ENCODE results near the gene GPI. TPM values are rescaled to one million over a fixed set of nuclear protein-coding genes. Genes with fewer than 3 reads are reported as not detected.

The GPI gene
- total RNA-seq, 1 donor from 2014 or later = 426 TPM

- no peak for DNase-seq (ENCODE audit: low spot score)
Measured at GRCh38 chr19:34402074-34402600, 37.1 kb downstream of the GPI start.

GRCh38 chr19:34403784-34404108 lies 38.8 kb downstream of the GPI start:
- no peak for DNase-seq (ENCODE audit: low spot score)

- peak; percentile 96 for DNase-seq (ENCODE audit: low spot score)
Measured at GRCh38 chr19:34404109-34404909, 39.3 kb downstream of the GPI start, which contains the start of gene PDCD2L. TSS of gene PDCD2L (plus strand) at chr19:34404399. CDS start at chr19:34404431, 32 bp downstream.

GRCh38 chr19:34405892-34406660 lies 41.1 kb downstream of the GPI start:
- DNase-seq (ENCODE audit: low spot score) = no peak

- no peak for DNase-seq (ENCODE audit: low spot score)
Measured at GRCh38 chr19:34408411-34408810, 43.4 kb downstream of the GPI start.

GRCh38 chr19:34409189-34410164 lies 44.5 kb downstream of the GPI start:
- DNase-seq (ENCODE audit: low spot score) = no peak

DNA sequence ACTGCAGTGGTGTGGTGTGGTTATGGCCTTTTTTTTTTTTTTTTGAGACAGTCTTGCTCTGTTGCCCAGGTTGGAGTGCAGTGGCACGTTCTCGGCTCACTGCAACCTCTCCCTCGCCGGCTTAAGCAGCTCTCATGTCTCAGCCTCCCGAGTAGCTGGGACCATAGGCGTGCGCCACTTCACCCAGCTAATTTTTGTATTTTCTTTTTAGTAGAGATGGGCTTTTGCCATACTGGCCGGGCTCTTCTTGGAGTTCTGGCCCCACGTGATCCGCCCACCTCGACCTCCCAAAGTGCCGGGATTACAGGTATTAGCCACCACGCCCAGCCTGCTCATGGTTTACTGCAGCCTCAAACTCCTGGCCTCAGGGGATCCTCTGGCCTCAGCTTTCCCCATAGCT lies 46.2 kb downstream of the GPI start:
- peak; percentile 62 for DNase-seq (ENCODE audit: low spot score)

GRCh38 chr19:34416021-34416545 lies 51.1 kb downstream of the GPI start:
- DNase-seq (ENCODE audit: low spot score) = peak; percentile 53

- DNase-seq (ENCODE audit: low spot score) = peak; percentile 3
Measured at GRCh38 chr19:34418300-34418699, 53.3 kb downstream of the GPI start.

GRCh38 chr19:34426096-34426661 lies 61.2 kb downstream of the GPI start:
- no peak for DNase-seq (ENCODE audit: low spot score)

- DNase-seq (ENCODE audit: low spot score) = no peak
Measured at GRCh38 chr19:34428549-34429285, 63.7 kb downstream of the GPI start.

- no peak for DNase-seq (ENCODE audit: low spot score)
Measured at GRCh38 chr19:34429553-34429952, 64.6 kb downstream of the GPI start.

- no peak for DNase-seq (ENCODE audit: low spot score)
Measured at GRCh38 chr19:34430738-34431625, 66.0 kb downstream of the GPI start.

GRCh38 chr19:34431681-34432402 lies 66.8 kb downstream of the GPI start:
- no peak for DNase-seq (ENCODE audit: low spot score)

DNA sequence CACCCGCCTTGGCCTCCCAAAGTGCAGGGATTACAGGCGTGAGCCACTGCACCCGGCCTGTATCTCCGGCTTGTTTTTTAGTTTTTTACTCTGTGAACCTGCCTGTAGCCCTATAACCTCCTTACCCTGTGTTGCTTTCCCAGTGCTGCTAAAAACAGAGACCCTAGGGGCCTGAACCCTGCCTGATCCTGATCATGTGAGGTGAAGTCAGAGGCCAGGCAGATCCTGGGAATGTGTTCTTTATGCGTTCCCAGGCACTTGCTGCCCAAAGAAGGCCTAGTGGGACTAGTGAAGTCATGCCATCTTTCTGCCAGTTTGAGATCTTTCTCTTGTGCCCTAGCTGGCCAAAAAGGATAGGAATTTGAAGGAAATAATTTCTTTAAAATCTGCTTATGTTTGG lies 67.8 kb downstream of the GPI start:
- no peak for DNase-seq (ENCODE audit: low spot score)

DNA sequence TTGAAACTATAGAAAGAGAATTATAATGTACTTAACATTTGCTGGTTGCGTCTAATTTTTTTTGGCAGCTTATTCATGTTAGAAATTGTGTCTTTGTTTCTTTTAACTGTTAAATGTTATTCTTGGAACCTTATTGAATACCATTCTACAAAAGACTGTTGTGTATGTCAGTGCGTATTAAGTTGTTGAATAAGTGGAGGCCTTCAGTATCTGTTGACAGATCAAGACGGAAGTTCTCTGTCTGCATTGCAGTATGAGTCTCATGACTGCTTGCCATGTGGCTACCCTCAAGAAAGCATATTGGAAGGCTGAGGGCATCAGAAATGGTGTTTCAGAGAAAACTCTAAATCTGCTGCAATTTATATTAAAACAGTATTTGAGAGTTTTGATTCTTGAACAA lies 71.7 kb downstream of the GPI start:
- DNase-seq (ENCODE audit: low spot score) = no peak

DNA sequence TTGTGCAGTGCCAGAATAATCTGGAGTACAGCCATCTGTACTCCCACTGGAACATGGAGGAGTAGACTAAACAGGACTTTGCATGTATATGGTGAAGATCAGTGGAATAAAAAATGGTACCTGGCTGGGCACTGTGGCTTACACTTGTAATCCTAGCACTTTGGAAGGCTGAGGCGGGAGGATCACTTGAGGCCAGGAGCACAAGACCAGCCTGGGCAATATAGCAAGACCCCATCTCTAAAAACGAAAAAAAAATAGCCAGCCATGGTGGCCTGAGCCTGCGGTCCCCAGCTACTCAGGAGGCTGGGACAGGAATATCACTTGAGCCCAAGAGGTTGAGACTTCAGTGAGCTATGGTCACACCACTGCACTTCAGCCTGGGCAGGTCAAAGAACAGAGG lies 83.2 kb downstream of the GPI start:
- no peak for DNase-seq (ENCODE audit: low spot score)
